MCF 10A (cell line): Measurements from ENCODE around the gene RPL29. TPM values are rescaled to one million over a fixed set of nuclear protein-coding genes. Genes with fewer than 3 reads are reported as not detected.
A peak's percentile ranks its signal among the peaks of the same experiment; 100 is the strongest.

Experiments used
- BruUV-seq: library from RNA; stranded (reverse); fragments of 400-500 nt; replicated peaks from 2 replicates; lab custom pipeline; 2021; lab: Mats Ljungman, UMichigan
- CTCF ChIA-PET: fragments of 300-600 bp; sonication (Branson Sonifier 250); formaldehyde crosslinking; extraction: SDS; loops from one replicate; lab custom pipeline; 2021; ENCODE audit warnings: antibody characterized with exemption, inconsistent platforms; lab: Yijun Ruan, JAX
- POLR2A ChIA-PET: fragments of 300-600, 350-650 bp; sonication (Branson Sonifier 250); formaldehyde crosslinking; extraction: SDS; loops from one replicate; lab custom pipeline; 2020; ENCODE audit warnings: antibody characterized with exemption, inconsistent platforms; lab: Yijun Ruan, JAX
- DNase-seq: peaks from one replicate; pipeline ENCODE4 v3.0.0-alpha.2; 2018; ENCODE audit not compliant: unreplicated experiment
- H3K27ac Mint-ChIP-seq: one replicate; pipeline ENCODE4 v1.8.0; 2022; ENCODE audit warnings: mild to moderate bottlenecking, low read depth, mixed read lengths; ENCODE audit not compliant: unreplicated experiment
- H3K27me3 Mint-ChIP-seq: one replicate; pipeline ENCODE4 v1.8.0; 2022; ENCODE audit warnings: mixed read lengths; ENCODE audit not compliant: insufficient read depth, unreplicated experiment
- H3K36me3 Mint-ChIP-seq: one replicate; pipeline ENCODE4 v1.8.0; 2022; ENCODE audit warnings: mild to moderate bottlenecking, moderate library complexity, mixed read lengths; ENCODE audit not compliant: insufficient read depth, unreplicated experiment
- H3K4me1 Mint-ChIP-seq: one replicate; pipeline ENCODE4 v1.8.0; 2022; ENCODE audit warnings: mixed read lengths; ENCODE audit not compliant: insufficient read depth, unreplicated experiment
- H3K4me3 Mint-ChIP-seq: one replicate; pipeline ENCODE4 v1.8.0; 2022; ENCODE audit warnings: mild to moderate bottlenecking, moderate library complexity, mixed read lengths; ENCODE audit not compliant: unreplicated experiment
- H3K9me3 Mint-ChIP-seq: one replicate; pipeline ENCODE4 v1.8.0; 2022; ENCODE audit warnings: mixed read lengths; ENCODE audit not compliant: unreplicated experiment
- intact Hi-C: fragments of 100-400 bp; cut with micrococcal nuclease; formaldehyde crosslinking; loops from 2 replicates; pipeline ENCODE4 v1.14.1; 2022
- total RNA-seq: library from RNA; stranded (reverse); gene quantifications from 2 replicates; pipeline ENCODE4 v1.2.3, GENCODE V29; 2022
- TF ChIP-seq, protein P1 (sequence below): fragments of 200-600 bp; IDR thresholded peaks from one replicate; pipeline ENCODE4 v1.8.0; 2022; ENCODE audit warnings: antibody characterized with exemption, mild to moderate bottlenecking; ENCODE audit not compliant: unreplicated experiment

The RPL29 gene
- total RNA-seq, 1 experiment from 2014 or later, result 1,551 TPM

DNA sequence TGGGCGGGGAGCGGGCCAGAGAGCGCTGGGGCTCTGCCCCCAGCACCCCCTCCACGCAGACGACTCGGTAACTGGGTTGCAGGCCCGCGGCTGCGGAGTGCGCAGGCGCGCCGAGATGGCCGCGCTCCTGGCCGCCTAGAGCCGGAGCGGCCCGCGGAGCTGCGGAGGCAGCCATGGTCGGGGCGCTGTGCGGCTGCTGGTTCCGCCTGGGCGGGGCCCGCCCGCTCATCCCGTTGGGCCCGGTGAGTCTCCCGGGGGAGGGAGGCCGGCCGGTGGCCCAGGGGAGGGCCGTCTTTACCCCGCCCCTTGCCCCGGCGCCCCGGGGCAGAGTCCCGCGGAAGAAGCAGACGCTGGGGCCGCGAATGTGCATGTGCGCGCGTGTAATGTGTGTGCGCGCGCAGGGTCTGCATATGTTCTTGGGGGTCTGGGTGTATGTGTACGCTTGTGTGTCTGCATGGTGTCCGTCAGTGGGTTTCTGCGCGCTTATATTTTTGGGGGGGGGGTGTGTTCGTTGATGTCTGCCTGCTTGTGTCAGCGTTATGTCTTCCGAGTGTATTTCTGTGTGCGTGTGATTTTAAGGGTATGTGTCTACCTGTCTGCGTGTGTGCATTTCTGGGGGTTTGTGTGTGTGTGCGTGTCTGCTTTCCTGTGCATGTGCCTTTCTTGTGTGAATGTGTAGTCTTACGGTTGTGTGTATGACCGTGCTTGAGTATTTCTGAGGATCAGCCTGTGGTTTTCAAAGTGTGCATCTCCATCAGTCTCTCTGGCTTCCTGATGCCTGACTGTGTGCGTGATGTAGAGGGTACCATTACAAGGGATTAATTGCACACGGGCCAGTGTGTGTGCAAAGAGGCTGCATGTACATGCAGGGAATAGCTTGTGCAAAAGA is 20.5 kb downstream of the RPL29 start, which contains the start of gene ABHD14A:
Gene ABHD14A (plus strand): TSS at position 102 of the 889 bp plus-strand sequence. CDS start 72 bp downstream, at position 174.
- POLR2A ChIA-PET, result interaction anchor here (0.5 to 6.3 kb wide), 15 partner anchors 8 to 1737 kb away, joined by 3 to 127 read pairs (median 4); partner anchors contain the start of genes ACY1, DUSP7, PARP3 and RPL29
- Mint-ChIP-seq H3K36me3 (peaks cover 6% of the 10 kb centered on the region), H3K27me3 (no peaks in the 10 kb centered on the region), H3K9me3 (no peaks in the 10 kb centered on the region), H3K4me1 (peaks cover 29% of the 10 kb centered on the region), H3K4me3 (peak within 1 kb of the TSS; percentile 99), H3K27ac (peak within 1 kb of the TSS; percentile 88)
- BruUV-seq, result no TSS peak
- peak; percentile 72 for DNase-seq
- intact Hi-C loops, result loop anchor here (1.0 kb wide), 1 partner anchor 33 kb away; the partner anchor contains the start of gene PARP3
- CTCF ChIA-PET, result interaction anchor here (0.5 to 4.4 kb wide), 9 partner anchors 10 to 338 kb away, joined by 3 to 49 read pairs (median 4); partner anchors contain the start of genes PARP3, RPL29 and RRP9
- TF ChIP-seq, protein P1, sequence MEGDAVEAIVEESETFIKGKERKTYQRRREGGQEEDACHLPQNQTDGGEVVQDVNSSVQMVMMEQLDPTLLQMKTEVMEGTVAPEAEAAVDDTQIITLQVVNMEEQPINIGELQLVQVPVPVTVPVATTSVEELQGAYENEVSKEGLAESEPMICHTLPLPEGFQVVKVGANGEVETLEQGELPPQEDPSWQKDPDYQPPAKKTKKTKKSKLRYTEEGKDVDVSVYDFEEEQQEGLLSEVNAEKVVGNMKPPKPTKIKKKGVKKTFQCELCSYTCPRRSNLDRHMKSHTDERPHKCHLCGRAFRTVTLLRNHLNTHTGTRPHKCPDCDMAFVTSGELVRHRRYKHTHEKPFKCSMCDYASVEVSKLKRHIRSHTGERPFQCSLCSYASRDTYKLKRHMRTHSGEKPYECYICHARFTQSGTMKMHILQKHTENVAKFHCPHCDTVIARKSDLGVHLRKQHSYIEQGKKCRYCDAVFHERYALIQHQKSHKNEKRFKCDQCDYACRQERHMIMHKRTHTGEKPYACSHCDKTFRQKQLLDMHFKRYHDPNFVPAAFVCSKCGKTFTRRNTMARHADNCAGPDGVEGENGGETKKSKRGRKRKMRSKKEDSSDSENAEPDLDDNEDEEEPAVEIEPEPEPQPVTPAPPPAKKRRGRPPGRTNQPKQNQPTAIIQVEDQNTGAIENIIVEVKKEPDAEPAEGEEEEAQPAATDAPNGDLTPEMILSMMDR, result no peak

DNA sequence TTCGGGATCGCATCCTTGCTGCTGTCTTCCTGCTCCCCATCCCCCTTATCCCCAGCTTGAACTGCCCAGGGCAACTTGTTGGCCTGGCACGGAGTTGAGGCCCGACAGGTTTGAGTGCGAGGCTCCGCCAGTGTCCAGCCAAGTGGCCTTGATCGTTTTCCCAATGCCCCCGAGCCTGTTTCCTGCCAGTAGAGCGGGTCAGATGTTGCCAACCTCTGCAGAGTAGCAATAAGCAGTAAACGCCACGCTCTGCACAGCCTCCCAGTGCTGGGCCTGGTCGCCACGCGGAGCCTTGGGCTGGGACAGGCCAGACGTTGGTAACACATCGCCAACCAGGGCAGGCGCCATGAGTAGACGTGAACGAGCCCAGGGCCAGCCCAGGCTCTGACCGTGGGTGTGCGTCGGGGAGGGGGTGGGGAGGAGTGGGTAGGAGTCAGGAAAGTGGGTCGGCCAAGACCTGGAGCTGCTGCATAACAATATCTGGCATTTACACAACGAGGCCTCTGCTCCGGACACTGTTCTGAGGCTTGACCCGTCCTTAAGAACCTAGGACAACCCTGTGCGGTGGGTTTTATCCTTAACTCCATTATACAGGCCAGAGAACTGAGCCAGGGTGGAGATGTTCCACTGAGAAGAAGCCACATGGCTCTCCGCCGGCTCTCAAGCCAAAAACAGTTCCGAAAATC is 21.3 kb downstream of the RPL29 start:
- no peak for DNase-seq
- peaks cover 29% of the 10 kb centered on the region for H3K4me1 Mint-ChIP-seq
- POLR2A ChIA-PET, result interaction anchor here (0.5 to 6.3 kb wide), 25 partner anchors 9 to 1736 kb away, joined by 3 to 127 read pairs (median 4); partner anchors contain the start of genes ACY1, DCAF1, DUSP7 and PARP3
- peak overlapping the region; percentile 99 for H3K4me3 Mint-ChIP-seq
- TF ChIP-seq, protein P1, result no peak
- CTCF ChIA-PET, result interaction anchor here (0.6 to 4.4 kb wide), 18 partner anchors 9 to 365 kb away, joined by 3 to 49 read pairs (median 6); partner anchors contain the start of genes ACY1, PARP3, RPL29 and RRP9
- H3K36me3 Mint-ChIP-seq, result peaks cover 6% of the 10 kb centered on the region
- H3K27ac Mint-ChIP-seq, result peak overlapping the region; percentile 88
- intact Hi-C loops, result loop anchor here (1.0 kb wide), 1 partner anchor 32 kb away; the partner anchor contains the start of gene PARP3
- no TSS peak for BruUV-seq
- H3K9me3 Mint-ChIP-seq, result no peaks in the 10 kb centered on the region
- no peaks in the 10 kb centered on the region for H3K27me3 Mint-ChIP-seq

DNA sequence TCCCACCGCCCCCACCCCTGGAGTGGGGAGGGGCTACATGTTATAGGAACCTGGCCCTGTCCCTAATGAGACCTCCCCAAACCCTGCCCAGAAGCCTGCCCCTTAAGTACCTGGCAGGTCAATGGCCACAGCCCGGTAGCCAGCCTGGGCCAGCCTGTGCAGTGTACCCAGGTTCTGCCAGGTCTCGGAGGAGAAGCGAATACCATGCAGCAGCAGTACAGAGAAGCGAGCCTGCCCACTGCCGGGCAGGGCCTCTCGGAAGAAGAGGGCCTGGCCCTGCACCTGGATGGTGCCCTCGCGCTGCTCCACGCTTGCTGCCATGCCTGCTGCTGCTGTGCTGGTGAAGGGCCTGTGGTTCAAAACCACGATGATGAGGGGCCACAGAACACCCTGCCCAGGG is 24.3 kb downstream of the RPL29 start:
- BruUV-seq, result no TSS peak
- no peak for DNase-seq
- Mint-ChIP-seq H3K9me3 (no peaks in the 10 kb centered on the region), H3K27me3 (no peaks in the 10 kb centered on the region), H3K4me1 (peaks cover 16% of the 10 kb centered on the region), H3K4me3 (no peak overlapping the region), H3K36me3 (peaks cover 13% of the 10 kb centered on the region), H3K27ac (no peak overlapping the region)
- ChIA-PET POLR2A (interaction anchor here (0.6 to 6.5 kb wide), 4 partner anchors 12 to 860 kb away, joined by 3 to 127 read pairs (median 20); partner anchors contain the start of genes ACY1, PARP3 and RRP9), CTCF (interaction anchor here (3.0 kb wide), 1 partner anchor 29 kb away, joined by 22 read pairs; the partner anchor contains the start of genes PARP3 and RRP9)
- intact Hi-C loops, result no loop called here
- TF ChIP-seq, protein P1, result no peak
